Osteocyte (in vitro differentiated cells): ENCODE results near the gene MAP1B. TPM values are rescaled to one million over a fixed set of nuclear protein-coding genes. Genes with fewer than 3 reads are reported as not detected.

Experiments used
- DNase-seq: peaks from one replicate; pipeline ENCODE4 v3.0.0; 2021; ENCODE audit warnings: mixed read lengths; ENCODE audit not compliant: unreplicated experiment; ENCODE audit errors: extremely low spot score
- H3K27ac Mint-ChIP-seq: one replicate; pipeline ENCODE4 v1.8.0; 2021; ENCODE audit warnings: mild to moderate bottlenecking, mixed read lengths; ENCODE audit not compliant: unreplicated experiment
- H3K27me3 Mint-ChIP-seq: one replicate; pipeline ENCODE4 v1.8.0; 2021; ENCODE audit warnings: mixed read lengths; ENCODE audit not compliant: unreplicated experiment
- H3K36me3 Mint-ChIP-seq: one replicate; pipeline ENCODE4 v1.8.0; 2021; ENCODE audit warnings: mixed read lengths; ENCODE audit not compliant: unreplicated experiment
- H3K4me1 Mint-ChIP-seq: one replicate; pipeline ENCODE4 v1.8.0; 2021; ENCODE audit warnings: mixed read lengths; ENCODE audit not compliant: unreplicated experiment
- H3K4me3 Mint-ChIP-seq: one replicate; pipeline ENCODE4 v1.8.0; 2021; ENCODE audit warnings: mild to moderate bottlenecking, moderate library complexity, mixed read lengths; ENCODE audit not compliant: unreplicated experiment
- H3K9me3 Mint-ChIP-seq: one replicate; pipeline ENCODE4 v1.8.0; 2021; ENCODE audit warnings: mixed read lengths; ENCODE audit not compliant: unreplicated experiment
- total RNA-seq: library from RNA; stranded (reverse); gene quantifications from 2 replicates; pipeline ENCODE4 v1.2.1, GENCODE V29; 2021
- TF ChIP-seq, protein P1 (sequence below): fragments of 200-600 bp; sonication (generic); IDR thresholded peaks from 2 replicates; pipeline ENCODE4 v1.5.0; 2021; ENCODE audit warnings: antibody characterized with exemption, mild to moderate bottlenecking, moderate library complexity

The MAP1B gene
- total RNA-seq, 1 donor from 2014 or later = 189 TPM

- Mint-ChIP-seq H3K27me3 (no peaks in the 10 kb centered on the region), H3K27ac (no peak overlapping the region)
- DNase-seq = no peak
These were observed 88.3 kb downstream of the MAP1B start for GRCh38 chr5:72195581-72195980.

DNA sequence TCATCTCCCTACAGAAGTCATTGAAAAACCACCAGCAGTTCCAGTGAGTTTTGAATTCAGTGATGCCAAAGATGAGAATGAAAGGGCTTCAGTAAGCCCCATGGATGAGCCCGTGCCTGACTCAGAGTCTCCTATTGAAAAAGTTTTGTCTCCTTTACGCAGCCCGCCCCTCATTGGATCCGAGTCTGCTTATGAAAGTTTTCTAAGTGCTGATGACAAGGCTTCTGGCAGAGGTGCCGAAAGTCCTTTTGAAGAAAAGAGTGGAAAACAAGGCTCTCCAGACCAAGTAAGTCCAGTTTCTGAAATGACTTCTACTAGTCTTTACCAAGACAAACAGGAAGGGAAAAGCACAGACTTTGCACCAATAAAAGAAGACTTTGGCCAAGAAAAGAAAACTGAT is 90.1 kb downstream of the MAP1B start:
- Mint-ChIP-seq H3K27me3 (no peaks in the 10 kb centered on the region), H3K36me3 (peaks cover 85% of the 10 kb centered on the region), H3K4me3 (no peak overlapping the region), H3K4me1 (peaks cover 3% of the 10 kb centered on the region), H3K9me3 (no peaks in the 10 kb centered on the region), H3K27ac (no peak overlapping the region)
- TF ChIP-seq, protein P1, sequence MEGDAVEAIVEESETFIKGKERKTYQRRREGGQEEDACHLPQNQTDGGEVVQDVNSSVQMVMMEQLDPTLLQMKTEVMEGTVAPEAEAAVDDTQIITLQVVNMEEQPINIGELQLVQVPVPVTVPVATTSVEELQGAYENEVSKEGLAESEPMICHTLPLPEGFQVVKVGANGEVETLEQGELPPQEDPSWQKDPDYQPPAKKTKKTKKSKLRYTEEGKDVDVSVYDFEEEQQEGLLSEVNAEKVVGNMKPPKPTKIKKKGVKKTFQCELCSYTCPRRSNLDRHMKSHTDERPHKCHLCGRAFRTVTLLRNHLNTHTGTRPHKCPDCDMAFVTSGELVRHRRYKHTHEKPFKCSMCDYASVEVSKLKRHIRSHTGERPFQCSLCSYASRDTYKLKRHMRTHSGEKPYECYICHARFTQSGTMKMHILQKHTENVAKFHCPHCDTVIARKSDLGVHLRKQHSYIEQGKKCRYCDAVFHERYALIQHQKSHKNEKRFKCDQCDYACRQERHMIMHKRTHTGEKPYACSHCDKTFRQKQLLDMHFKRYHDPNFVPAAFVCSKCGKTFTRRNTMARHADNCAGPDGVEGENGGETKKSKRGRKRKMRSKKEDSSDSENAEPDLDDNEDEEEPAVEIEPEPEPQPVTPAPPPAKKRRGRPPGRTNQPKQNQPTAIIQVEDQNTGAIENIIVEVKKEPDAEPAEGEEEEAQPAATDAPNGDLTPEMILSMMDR = no peak
- DNase-seq = no peak

More at GRCh38 chr5:72195581-72195980, 88.3 kb downstream of the MAP1B start:
- Mint-ChIP-seq H3K36me3 (peaks cover 88% of the 10 kb centered on the region), H3K9me3 (no peaks in the 10 kb centered on the region), H3K4me1 (peaks cover 2% of the 10 kb centered on the region), H3K4me3 (no peak overlapping the region)
- TF ChIP-seq, protein P1 = no peak

DNA sequence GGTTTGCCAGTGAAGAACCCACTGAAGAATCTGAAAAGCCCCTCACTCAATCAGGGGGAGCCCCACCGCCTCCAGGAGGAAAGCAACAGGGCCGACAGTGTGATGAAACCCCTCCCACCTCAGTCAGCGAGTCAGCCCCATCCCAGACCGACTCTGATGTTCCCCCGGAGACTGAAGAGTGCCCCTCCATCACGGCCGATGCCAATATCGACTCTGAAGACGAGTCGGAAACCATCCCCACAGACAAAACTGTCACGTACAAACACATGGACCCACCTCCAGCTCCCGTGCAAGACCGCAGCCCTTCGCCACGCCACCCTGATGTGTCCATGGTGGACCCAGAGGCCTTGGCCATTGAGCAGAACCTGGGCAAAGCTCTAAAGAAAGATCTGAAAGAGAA is 92.4 kb downstream of the MAP1B start:
- TF ChIP-seq, protein P1 = no peak
- DNase-seq = no peak
- Mint-ChIP-seq H3K9me3 (no peaks in the 10 kb centered on the region), H3K36me3 (peaks cover 86% of the 10 kb centered on the region), H3K27me3 (no peaks in the 10 kb centered on the region), H3K4me1 (peaks cover 12% of the 10 kb centered on the region), H3K4me3 (no peak overlapping the region), H3K27ac (no peak overlapping the region)

DNA sequence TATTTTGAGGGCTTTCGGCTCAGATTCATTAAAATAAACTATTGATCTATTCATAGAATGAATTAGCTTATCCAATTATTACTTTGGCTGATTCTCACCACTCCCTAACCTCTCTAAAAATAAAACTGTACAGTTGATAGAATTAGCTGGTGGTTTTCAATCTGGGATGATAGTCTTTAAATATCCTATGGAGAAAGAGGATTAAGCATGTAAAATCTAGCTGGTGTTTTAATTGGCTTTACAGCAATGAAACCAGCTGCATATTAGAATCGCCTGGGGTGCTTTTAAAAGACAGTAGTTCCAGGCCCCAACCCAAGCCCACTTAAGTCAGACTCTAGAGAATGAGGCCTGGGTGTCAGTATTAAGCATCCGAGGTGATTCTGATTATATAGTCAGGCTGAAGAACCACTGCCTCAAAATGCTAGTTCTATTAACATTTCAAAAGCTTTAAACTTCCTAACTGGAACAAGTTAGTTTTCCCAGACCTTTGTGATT is 95.1 kb downstream of the MAP1B start:
- Mint-ChIP-seq H3K4me1 (peaks cover 25% of the 10 kb centered on the region), H3K27me3 (no peaks in the 10 kb centered on the region), H3K36me3 (peaks cover 82% of the 10 kb centered on the region), H3K4me3 (no peak overlapping the region), H3K27ac (peak overlapping the region; percentile 33), H3K9me3 (no peaks in the 10 kb centered on the region)
- TF ChIP-seq, protein P1 = no peak
- DNase-seq = no peak

GRCh38 chr5:72203251-72203845 is 96.1 kb downstream of the MAP1B start:
- Mint-ChIP-seq H3K27me3 (no peaks in the 10 kb centered on the region), H3K36me3 (peaks cover 79% of the 10 kb centered on the region), H3K27ac (peak overlapping the region; percentile 33), H3K4me3 (no peak overlapping the region), H3K4me1 (peaks cover 27% of the 10 kb centered on the region), H3K9me3 (no peaks in the 10 kb centered on the region)
- TF ChIP-seq, protein P1 = no peak
- no peak for DNase-seq
